BLaER1 (cell line): ENCODE measurements around the gene SCGB2B2.
"Not testable (repeated sequence)": the region's sequence is repeated elsewhere in the genome, so short reads cannot be mapped to it uniquely, and the experiment has no call there.

Source experiments
- H3K27ac ChIP-seq: shearing (Covaris generic); formaldehyde crosslinking; 2 replicates; pipeline ENCODE4 v1.8.1; 2022
- H3K27me3 ChIP-seq: shearing (Covaris generic); formaldehyde crosslinking; 2 replicates; pipeline ENCODE4 v1.8.1; 2022
- H3K36me3 ChIP-seq: shearing (Covaris generic); formaldehyde crosslinking; 2 replicates; pipeline ENCODE4 v1.8.1; 2022
- H3K4me1 ChIP-seq: shearing (Covaris generic); formaldehyde crosslinking; 2 replicates; pipeline ENCODE4 v1.8.1; 2022
- H3K4me2 ChIP-seq: shearing (Covaris generic); formaldehyde crosslinking; 2 replicates; pipeline ENCODE4 v1.8.1; 2022
- H3K4me3 ChIP-seq: shearing (Covaris generic); formaldehyde crosslinking; 2 replicates; pipeline ENCODE4 v1.8.1; 2022
- H3K9ac ChIP-seq: shearing (Covaris generic); formaldehyde crosslinking; 2 replicates; pipeline ENCODE4 v1.8.1; 2022
- H3K9me3 ChIP-seq: shearing (Covaris generic); formaldehyde crosslinking; 2 replicates; pipeline ENCODE4 v1.8.1; 2022
- H4K20me1 ChIP-seq: shearing (Covaris generic); formaldehyde crosslinking; 2 replicates; pipeline ENCODE4 v1.8.1; 2022
- Cebpa-rat ChIP-seq: shearing (Covaris generic); IDR thresholded peaks from 2 replicates; pipeline ENCODE4 v1.8.1; 2022

SCGB2B2 gene

GRCh38 chr19:34688592-34688991, 11.6 kb upstream of the SCGB2B2 start:
- Histone ChIP-seq H3K4me1 (no peaks in the 10 kb centered on the region), H3K27me3 (no peaks in the 10 kb centered on the region), H4K20me1 (no peaks in the 10 kb centered on the region), H3K36me3 (peaks cover 29% of the 10 kb centered on the region), H3K4me3 (no peak overlapping the region), H3K4me2 (no peak overlapping the region), H3K9ac (no peak overlapping the region), H3K27ac (no peak overlapping the region), H3K9me3 (peaks cover 43% of the 10 kb centered on the region)
- TF ChIP-seq Cebpa-rat, result no peak

- no peak overlapping the region for H3K4me3 ChIP-seq
- H3K27ac ChIP-seq, result no peak overlapping the region
- no peaks in the 10 kb centered on the region for H4K20me1 ChIP-seq
- no peaks in the 10 kb centered on the region for H3K27me3 ChIP-seq
- H3K4me2 ChIP-seq, result no peak overlapping the region
- H3K36me3 ChIP-seq, result peaks cover 41% of the 10 kb centered on the region
- peaks cover 55% of the 10 kb centered on the region for H3K9me3 ChIP-seq
- TF ChIP-seq Cebpa-rat, result no peak
- H3K4me1 ChIP-seq, result no peaks in the 10 kb centered on the region
- H3K9ac ChIP-seq, result no peak overlapping the region
Observed at GRCh38 chr19:34687348-34687747, 10.4 kb upstream of the SCGB2B2 start.

GRCh38 chr19:34686455-34686854, 9.5 kb upstream of the SCGB2B2 start:
- no peak for TF ChIP-seq Cebpa-rat
- Histone ChIP-seq H3K27me3 (no peaks in the 10 kb centered on the region), H4K20me1 (no peaks in the 10 kb centered on the region), H3K4me1 (no peaks in the 10 kb centered on the region), H3K4me2 (no peak overlapping the region), H3K9ac (no peak overlapping the region), H3K27ac (no peak overlapping the region), H3K4me3 (no peak overlapping the region), H3K36me3 (peaks cover 50% of the 10 kb centered on the region), H3K9me3 (peaks cover 64% of the 10 kb centered on the region)

GRCh38 chr19:34685266-34685665, 8.3 kb upstream of the SCGB2B2 start:
- not testable (repeated sequence) for H3K4me1 ChIP-seq, H3K27me3 ChIP-seq, H3K4me2 ChIP-seq, H3K9ac ChIP-seq, H3K4me3 ChIP-seq, H4K20me1 ChIP-seq, H3K27ac ChIP-seq
- H3K9me3 ChIP-seq, result peaks cover 72% of the 10 kb centered on the region
- H3K36me3 ChIP-seq, result peaks cover 61% of the 10 kb centered on the region

- Histone ChIP-seq H3K36me3 (peaks cover 79% of the 10 kb centered on the region), H3K9me3 (peaks cover 79% of the 10 kb centered on the region), H3K27ac (no peak overlapping the region)
Observed at GRCh38 chr19:34681478-34681877, 4.5 kb upstream of the SCGB2B2 start.

GRCh38 chr19:34678421-34678820, 1.5 kb upstream of the SCGB2B2 start:
- Histone ChIP-seq H3K9ac (peak overlapping the region; percentile 95), H3K36me3 (peaks cover 50% of the 10 kb centered on the region), H3K9me3 (peaks cover 61% of the 10 kb centered on the region), H3K4me3 (peak overlapping the region; percentile 84), H3K4me1 (peaks cover 27% of the 10 kb centered on the region), H3K27ac (no peak overlapping the region), H3K4me2 (peak overlapping the region; percentile 88), H4K20me1 (no peaks in the 10 kb centered on the region), H3K27me3 (no peaks in the 10 kb centered on the region)
- TF ChIP-seq Cebpa-rat, result no peak

More at GRCh38 chr19:34681478-34681877, 4.5 kb upstream of the SCGB2B2 start:
- peaks cover 22% of the 10 kb centered on the region for H3K4me1 ChIP-seq
- no peak overlapping the region for H3K4me2 ChIP-seq
- no peaks in the 10 kb centered on the region for H4K20me1 ChIP-seq
- TF ChIP-seq Cebpa-rat, result no peak
- H3K9ac ChIP-seq, result no peak overlapping the region
- no peak overlapping the region for H3K4me3 ChIP-seq
- no peaks in the 10 kb centered on the region for H3K27me3 ChIP-seq

- H3K4me2 ChIP-seq, result peak overlapping the region; percentile 88
- H3K9ac ChIP-seq, result peak overlapping the region; percentile 95
- peaks cover 27% of the 10 kb centered on the region for H3K4me1 ChIP-seq
- peak; percentile 40; the same call in 1 of the 2 replicates for TF ChIP-seq Cebpa-rat
- peak overlapping the region; percentile 84 for H3K4me3 ChIP-seq
- peak overlapping the region; percentile 97 for H3K27ac ChIP-seq
- no peaks in the 10 kb centered on the region for H3K27me3 ChIP-seq
- H3K9me3 ChIP-seq, result peaks cover 57% of the 10 kb centered on the region
- no peaks in the 10 kb centered on the region for H4K20me1 ChIP-seq
- peaks cover 46% of the 10 kb centered on the region for H3K36me3 ChIP-seq
Observed at GRCh38 chr19:34678085-34678412, 1.1 kb upstream of the SCGB2B2 start.

- Histone ChIP-seq H3K4me2 (peak within 1 kb of the TSS; percentile 88), H3K36me3 (peaks cover 41% of the 10 kb centered on the region), H3K27ac (peak within 1 kb of the TSS; percentile 97), H3K9me3 (peaks cover 52% of the 10 kb centered on the region), H3K27me3 (no peaks in the 10 kb centered on the region), H3K9ac (peak within 1 kb of the TSS; percentile 95), H3K4me3 (peak within 1 kb of the TSS; percentile 84), H3K4me1 (peaks cover 27% of the 10 kb centered on the region), H4K20me1 (no peaks in the 10 kb centered on the region)
- TF ChIP-seq Cebpa-rat, result no peak
Observed at GRCh38 chr19:34677386-34678084, 576 bp upstream of the SCGB2B2 start, which contains the start of gene ZNF302. Gene ZNF302, plus strand, starts transcription at chr19:34677678. Its CDS starts 1,127 bp downstream, at chr19:34678805.

GRCh38 chr19:34675919-34676318, 1.0 kb downstream of the SCGB2B2 start:
- peak overlapping the region; percentile 88; the same call in 1 of the 2 replicates for H3K4me2 ChIP-seq
- no peaks in the 10 kb centered on the region for H3K27me3 ChIP-seq
- no peak for TF ChIP-seq Cebpa-rat
- H4K20me1 ChIP-seq, result no peaks in the 10 kb centered on the region
- peaks cover 27% of the 10 kb centered on the region for H3K4me1 ChIP-seq
- peaks cover 38% of the 10 kb centered on the region for H3K9me3 ChIP-seq
- H3K4me3 ChIP-seq, result no peak overlapping the region
- peaks cover 26% of the 10 kb centered on the region for H3K36me3 ChIP-seq
- no peak overlapping the region for H3K27ac ChIP-seq
- H3K9ac ChIP-seq, result no peak overlapping the region

- H3K4me2 ChIP-seq, result no peak overlapping the region
- no peaks in the 10 kb centered on the region for H4K20me1 ChIP-seq
Observed at GRCh38 chr19:34675250-34675649, 1.7 kb downstream of the SCGB2B2 start.

GRCh38 chr19:34673590-34673989, 3.4 kb downstream of the SCGB2B2 start:
- Histone ChIP-seq H4K20me1 (no peaks in the 10 kb centered on the region), H3K36me3 (peaks cover 3% of the 10 kb centered on the region; the same call in 1 of the 2 replicates), H3K4me2 (no peak overlapping the region), H3K9ac (no peak overlapping the region), H3K27me3 (no peaks in the 10 kb centered on the region), H3K27ac (no peak overlapping the region), H3K9me3 (peaks cover 16% of the 10 kb centered on the region), H3K4me3 (no peak overlapping the region), H3K4me1 (peaks cover 17% of the 10 kb centered on the region)
- TF ChIP-seq Cebpa-rat, result no peak

More at GRCh38 chr19:34675250-34675649, 1.7 kb downstream of the SCGB2B2 start:
- Histone ChIP-seq H3K27me3 (no peaks in the 10 kb centered on the region), H3K9ac (no peak overlapping the region), H3K4me1 (peaks cover 27% of the 10 kb centered on the region), H3K36me3 (peaks cover 19% of the 10 kb centered on the region), H3K27ac (no peak overlapping the region), H3K4me3 (no peak overlapping the region), H3K9me3 (peaks cover 32% of the 10 kb centered on the region)
- TF ChIP-seq Cebpa-rat, result no peak
